ENCODE measurements around the gene PTPN5. TPM values are rescaled to one million over a fixed set of nuclear protein-coding genes. Genes with fewer than 3 reads are reported as not detected.

The PTPN5 gene
- total RNA-seq, 1 donor from 2014 or later, result 36.7 TPM

GRCh38 chr11:18774801-18775200 is 16.8 kb downstream of the PTPN5 start:
- no peak for FAIRE-seq
- no peak for DNase-seq (ENCODE audit: low spot score in 2 of 2)

GRCh38 chr11:18773681-18774080 is 17.9 kb downstream of the PTPN5 start:
- FAIRE-seq (no peak), DNase-seq (ENCODE audit: low spot score in 2 of 2) (no peak)

DNA sequence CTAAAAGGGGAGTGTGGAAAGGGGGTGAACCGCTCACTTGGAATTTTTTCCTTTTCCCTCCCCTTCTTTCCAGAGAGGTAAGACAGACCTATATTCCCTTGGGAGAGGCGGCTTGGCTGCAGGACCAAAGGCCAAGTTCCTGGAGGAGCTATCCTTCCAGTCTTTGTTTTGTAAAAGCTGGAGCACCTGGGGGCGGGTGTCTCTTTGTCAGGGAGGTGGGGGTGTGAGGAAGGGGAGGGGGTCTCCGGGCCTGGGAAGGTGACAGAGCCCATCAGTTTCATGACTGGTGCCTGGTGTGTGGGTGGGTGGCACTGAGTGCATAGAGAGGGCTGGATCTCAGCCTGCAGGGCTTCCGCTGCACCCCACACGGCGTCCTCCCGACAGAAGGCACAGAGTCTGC is 18.5 kb downstream of the PTPN5 start:
- DNase-seq (ENCODE audit: low spot score in 2 of 2), result no peak
- no peak for FAIRE-seq

- FAIRE-seq (no peak), DNase-seq (ENCODE audit: low spot score in 2 of 2) (no peak)
Measured at GRCh38 chr11:18772211-18772610, 19.4 kb downstream of the PTPN5 start.

- FAIRE-seq (no peak), DNase-seq (ENCODE audit: low spot score in 2 of 2) (no peak)
Measured at GRCh38 chr11:18771266-18772035, 20.1 kb downstream of the PTPN5 start.

DNA sequence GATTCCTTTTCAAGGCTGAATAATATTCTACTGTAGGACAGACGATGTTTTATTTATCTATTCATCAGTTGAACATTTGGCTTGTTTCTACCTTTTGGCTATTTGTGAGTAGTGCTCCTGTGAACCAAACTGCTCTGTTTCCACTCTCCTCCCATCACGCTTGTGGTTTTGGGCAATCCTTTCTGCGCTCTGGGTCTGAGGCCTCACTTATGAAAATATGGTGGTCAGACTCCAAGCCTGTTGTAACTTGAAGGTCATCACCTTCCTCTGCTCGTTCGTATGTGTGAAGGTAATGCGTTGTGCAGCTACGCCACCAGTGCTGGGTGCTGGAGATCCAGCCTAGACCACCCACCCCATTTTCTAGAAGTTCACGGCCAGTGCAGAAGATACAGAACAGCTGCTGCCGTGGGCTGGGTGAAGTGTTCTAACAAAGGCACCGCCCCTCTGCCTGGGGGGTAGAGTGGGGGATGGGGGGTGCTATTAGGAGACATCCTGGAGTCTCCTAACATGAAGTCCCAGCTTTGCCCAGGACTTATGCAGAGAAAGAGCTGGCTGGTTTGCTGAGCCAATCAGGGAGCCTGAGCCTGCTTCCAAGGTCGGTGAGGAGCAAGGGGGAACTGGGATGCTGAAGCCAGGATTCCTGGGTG is 21.0 kb downstream of the PTPN5 start:
- no peak for FAIRE-seq
- DNase-seq (ENCODE audit: low spot score in 2 of 2), result no peak

- DNase-seq (ENCODE audit: low spot score in 2 of 2), result no peak
- FAIRE-seq, result no peak
Measured at GRCh38 chr11:18769802-18770456, 21.7 kb downstream of the PTPN5 start.

DNA sequence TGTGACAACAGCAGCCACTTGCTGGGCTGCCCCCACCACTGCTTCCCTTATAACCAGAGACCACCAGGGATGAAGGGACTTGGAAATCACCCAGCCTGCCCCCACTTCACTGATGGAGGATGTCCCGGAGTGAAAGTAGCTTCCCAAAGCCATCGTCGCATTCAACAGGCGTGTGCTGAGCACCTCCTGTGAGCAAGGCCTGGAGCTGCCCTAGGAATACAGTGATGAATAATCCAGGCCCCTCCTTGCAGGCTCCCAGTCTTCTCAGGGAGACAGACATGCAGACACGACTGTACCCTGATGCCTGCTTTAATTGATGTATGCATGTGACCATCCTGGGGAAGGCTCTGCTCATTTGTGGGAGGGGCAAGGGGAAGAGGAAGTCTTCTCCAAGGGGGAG is 22.6 kb downstream of the PTPN5 start:
- no peak for FAIRE-seq
- no peak for DNase-seq (ENCODE audit: low spot score in 2 of 2)

DNA sequence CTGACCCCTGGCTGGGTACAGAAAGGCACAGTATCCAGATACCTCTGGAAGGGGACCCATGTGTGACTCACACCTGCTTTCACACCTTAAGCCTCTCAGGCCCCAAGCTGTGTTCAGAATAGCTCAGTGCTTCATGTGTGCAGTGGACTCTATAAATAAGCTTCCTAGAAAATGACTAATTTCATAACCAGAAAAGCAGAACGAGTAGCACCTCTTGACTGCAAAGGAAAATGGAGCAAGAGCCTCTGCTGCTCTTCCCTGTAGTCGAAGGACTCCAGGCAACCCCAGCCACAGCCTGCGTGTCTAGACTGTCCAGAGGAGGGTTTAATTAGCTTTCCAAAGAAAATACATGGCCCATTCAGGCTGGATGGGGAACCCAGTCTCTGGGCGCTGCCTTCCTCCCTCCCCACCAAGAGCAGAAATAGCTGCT is 23.1 kb downstream of the PTPN5 start:
- DNase-seq (ENCODE audit: low spot score in 2 of 2), result no peak
- no peak for FAIRE-seq

DNA sequence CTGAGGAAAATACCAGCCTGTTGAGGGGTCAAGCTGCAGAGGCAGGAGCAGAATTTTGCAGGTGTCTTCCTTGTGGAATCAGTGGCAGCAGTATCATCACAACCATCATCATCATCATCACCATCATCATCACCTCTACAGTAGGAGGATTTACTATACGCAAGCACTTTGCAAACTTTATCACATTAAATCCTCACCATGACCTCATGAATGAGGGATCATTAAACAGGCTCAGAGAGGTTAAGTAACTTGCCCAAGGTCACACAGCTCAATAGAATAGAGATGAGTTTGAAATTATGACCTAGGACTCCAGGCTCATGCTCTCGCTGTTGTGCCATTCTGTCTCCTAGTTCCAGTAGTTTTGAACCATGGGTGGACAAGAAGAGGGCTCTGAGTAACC is 25.6 kb downstream of the PTPN5 start:
- FAIRE-seq, result no peak
- DNase-seq (ENCODE audit: low spot score in 2 of 2), result no peak

GRCh38 chr11:18765554-18765953 is 26.0 kb downstream of the PTPN5 start:
- DNase-seq (ENCODE audit: low spot score in 2 of 2) (no peak), FAIRE-seq (no peak)

DNA sequence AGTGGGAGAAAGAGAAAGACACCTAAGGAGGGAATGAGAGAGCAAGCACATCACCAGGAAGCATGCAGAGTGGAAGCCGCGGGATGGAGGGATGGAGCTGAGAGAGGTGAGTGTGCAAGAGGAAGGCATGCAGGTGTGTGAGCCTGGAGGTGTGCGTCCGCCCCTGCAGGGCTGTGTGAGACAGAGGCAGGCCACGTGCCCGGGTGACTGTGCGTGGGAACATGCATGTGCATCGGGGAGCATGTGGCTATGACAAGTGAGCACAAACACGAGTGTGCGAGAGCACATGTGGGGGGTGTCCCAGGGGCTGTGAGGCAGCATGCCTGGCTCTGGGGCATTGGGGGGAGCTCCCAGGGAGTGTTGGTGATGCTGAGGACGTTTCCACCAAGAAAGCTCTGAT is 29.9 kb downstream of the PTPN5 start:
- no peak for DNase-seq (ENCODE audit: low spot score in 2 of 2)
- no peak for FAIRE-seq

GRCh38 chr11:18761144-18761543 is 30.5 kb downstream of the PTPN5 start:
- no peak for FAIRE-seq
- no peak for DNase-seq (ENCODE audit: low spot score in 2 of 2)

GRCh38 chr11:18757811-18758210 is 33.8 kb downstream of the PTPN5 start:
- FAIRE-seq, result no peak
- DNase-seq (ENCODE audit: low spot score in 2 of 2), result no peak

DNA sequence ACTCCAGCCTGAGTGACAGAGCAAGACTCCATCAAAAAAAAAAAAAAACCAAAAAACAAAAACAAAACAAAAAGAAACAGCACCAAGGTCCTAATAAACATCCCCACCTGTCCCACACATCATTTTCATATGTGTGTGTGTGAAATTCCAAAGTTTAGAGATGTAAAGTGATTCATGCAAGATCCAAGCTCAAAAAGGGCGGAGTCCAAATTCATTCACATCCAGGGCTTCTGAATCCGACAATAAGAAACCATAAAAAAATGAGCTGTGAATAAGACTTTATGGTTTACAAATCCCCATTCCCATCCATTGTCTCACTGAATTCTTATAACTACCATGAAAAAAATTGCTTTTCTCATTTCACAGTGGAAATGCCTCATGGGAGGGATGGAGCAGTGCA is 34.7 kb downstream of the PTPN5 start:
- FAIRE-seq (no peak), DNase-seq (ENCODE audit: low spot score in 2 of 2) (no peak)

- FAIRE-seq (no peak), DNase-seq (ENCODE audit: low spot score in 2 of 2) (no peak)
Measured at GRCh38 chr11:18754308-18754707, 37.3 kb downstream of the PTPN5 start.

GRCh38 chr11:18752502-18752901 is 39.1 kb downstream of the PTPN5 start:
- no peak for FAIRE-seq
- DNase-seq (ENCODE audit: low spot score in 2 of 2), result no peak

DNA sequence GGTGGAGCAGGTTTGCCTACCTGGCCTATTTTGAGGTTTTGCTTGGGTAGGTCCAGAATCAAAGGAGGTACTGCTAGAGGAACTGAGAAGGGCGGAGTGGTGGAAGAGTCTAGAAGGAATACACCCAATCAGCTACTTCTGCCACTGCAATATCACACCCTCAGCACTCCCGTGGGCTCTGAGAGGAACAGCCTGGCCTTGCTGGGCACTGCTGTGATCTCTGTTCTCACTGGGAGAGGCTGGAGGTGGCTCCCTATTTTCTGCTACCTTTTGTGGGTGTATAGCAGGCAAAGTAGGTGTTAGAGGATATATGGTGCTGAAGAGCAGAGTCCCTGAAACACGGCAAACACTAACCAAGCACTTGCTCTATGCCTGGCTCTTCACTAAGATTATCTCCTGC is 40.7 kb downstream of the PTPN5 start:
- FAIRE-seq (no peak), DNase-seq (ENCODE audit: low spot score in 2 of 2) (no peak)

DNA sequence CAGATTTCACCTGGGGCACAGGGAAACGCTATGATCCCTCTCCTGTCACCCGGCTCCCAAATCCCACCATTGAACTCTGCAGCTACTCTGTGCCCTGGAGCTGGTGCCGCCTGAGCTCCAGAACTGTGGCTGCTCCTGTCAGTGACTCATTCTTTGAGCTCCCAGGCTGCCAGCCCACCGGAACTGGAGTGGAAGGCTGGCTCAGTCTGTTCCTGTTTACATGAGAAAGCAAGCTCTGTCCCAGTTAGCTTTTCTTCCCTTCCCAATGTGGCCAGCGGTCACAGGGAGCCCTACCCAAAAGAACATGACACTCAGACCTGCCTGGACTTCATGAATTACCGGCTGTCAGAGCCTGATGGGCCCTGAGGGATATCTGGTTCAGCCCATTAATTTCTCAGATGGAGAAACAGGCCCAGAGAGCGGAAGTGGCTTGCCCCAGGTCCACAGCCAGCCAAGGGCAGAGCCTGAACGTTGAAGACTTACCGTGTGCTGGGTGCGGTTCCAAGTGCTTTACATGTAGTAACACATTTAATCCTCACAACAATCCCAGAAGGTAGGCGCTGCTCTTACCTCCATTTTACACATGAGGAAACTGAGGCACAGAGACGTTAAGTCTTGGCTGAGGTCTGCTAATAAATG is 41.8 kb downstream of the PTPN5 start:
- DNase-seq (ENCODE audit: low spot score in 2 of 2) (peak in 1 of 2 donors; percentile 65), FAIRE-seq (no peak)

DNA sequence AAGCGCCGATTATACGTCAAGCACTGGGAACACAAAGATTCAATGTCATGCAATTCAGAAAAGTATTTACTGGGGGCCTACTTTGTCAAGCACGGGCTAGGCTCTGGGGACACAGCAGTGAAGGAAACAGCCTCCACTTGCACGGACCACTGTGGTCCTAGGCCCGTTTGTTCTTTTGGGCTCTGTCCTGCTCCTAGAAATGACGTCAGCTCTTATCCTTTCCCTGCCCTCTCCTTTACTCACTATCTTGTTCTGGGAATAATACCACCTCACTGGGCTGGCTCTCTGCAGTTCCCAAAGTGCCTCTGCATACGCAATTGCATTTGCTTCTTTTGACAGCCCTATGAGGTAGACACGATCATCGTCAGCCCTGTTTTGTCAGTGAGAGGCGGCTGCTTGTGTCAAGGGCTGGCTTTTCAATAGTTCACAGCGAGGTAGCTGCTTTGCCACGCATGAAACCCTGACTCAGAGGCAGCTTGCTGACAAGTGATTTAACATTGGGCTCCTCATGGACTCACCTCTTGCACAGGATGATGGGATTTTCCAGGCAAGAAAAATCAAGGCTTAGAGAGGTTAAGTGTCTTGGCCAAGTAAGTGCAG is 42.7 kb downstream of the PTPN5 start:
- no peak for FAIRE-seq
- DNase-seq (ENCODE audit: low spot score in 2 of 2), result no peak

- DNase-seq (ENCODE audit: low spot score in 2 of 2), result no peak
- FAIRE-seq, result no peak
Measured at GRCh38 chr11:18745251-18745650, 46.3 kb downstream of the PTPN5 start.

All from frontal cortex (tissue), 4 donors.